HG03103 (cell line): Measurements from ENCODE around the gene MAP3K19.
"Not testable (repeated sequence)": the region's sequence is repeated elsewhere in the genome, so short reads cannot be mapped to it uniquely, and the experiment has no call there.

Experiments
- ATAC-seq: cut with Tn5 transposase; IDR thresholded peaks from one replicate; pipeline ENCODE4 v1.9.1; 2021; ENCODE audit warnings: low read depth; ENCODE audit not compliant: unreplicated experiment

MAP3K19 gene

GRCh38 chr2:135052997-135053474 lies 5.8 kb upstream of the MAP3K19 start:
- ATAC-seq: peak; percentile 5

- peak; percentile 80 for ATAC-seq
Observed at GRCh38 chr2:135052042-135052876, 5.0 kb upstream of the MAP3K19 start, which contains the start of gene RAB3GAP1. TSS of gene RAB3GAP1 (plus strand) at chr2:135052292. CDS start at chr2:135052308, 16 bp downstream.

GRCh38 chr2:135050684-135051083 lies 3.4 kb upstream of the MAP3K19 start:
- ATAC-seq: no peak

- ATAC-seq: no peak
Observed at GRCh38 chr2:135050132-135050531, 2.9 kb upstream of the MAP3K19 start.

GRCh38 chr2:135048122-135048521 lies 875 bp upstream of the MAP3K19 start:
- no peak for ATAC-seq

GRCh38 chr2:135043345-135043744 lies 3.9 kb downstream of the MAP3K19 start:
- no peak for ATAC-seq

GRCh38 chr2:135037831-135038230 lies 9.4 kb downstream of the MAP3K19 start:
- ATAC-seq: no peak

GRCh38 chr2:135033216-135033615 lies 14.0 kb downstream of the MAP3K19 start:
- not testable (repeated sequence) for ATAC-seq

- ATAC-seq: no peak
Observed at GRCh38 chr2:135030826-135031225, 16.4 kb downstream of the MAP3K19 start.

- no peak for ATAC-seq
Observed at GRCh38 chr2:135029481-135030134, 17.6 kb downstream of the MAP3K19 start.

GRCh38 chr2:135023886-135024485 lies 23.3 kb downstream of the MAP3K19 start:
- ATAC-seq: no peak

GRCh38 chr2:135022952-135023880 lies 24.0 kb downstream of the MAP3K19 start:
- ATAC-seq: no peak

GRCh38 chr2:135021618-135022017 lies 25.6 kb downstream of the MAP3K19 start:
- ATAC-seq: no peak

- no peak for ATAC-seq
Observed at GRCh38 chr2:135011633-135012032, 35.6 kb downstream of the MAP3K19 start.

GRCh38 chr2:135010200-135010942 lies 36.9 kb downstream of the MAP3K19 start:
- no peak for ATAC-seq

- no peak for ATAC-seq
Observed at GRCh38 chr2:135009339-135009738, 37.9 kb downstream of the MAP3K19 start.

GRCh38 chr2:135005753-135006152 lies 41.5 kb downstream of the MAP3K19 start:
- no peak for ATAC-seq

GRCh38 chr2:135004005-135004746 lies 43.1 kb downstream of the MAP3K19 start:
- peak; percentile 83 for ATAC-seq

- ATAC-seq: no peak
Observed at GRCh38 chr2:135002836-135003235, 44.4 kb downstream of the MAP3K19 start.
